GM19240 (cell line): ENCODE measurements around the gene TCP10L.

ENCODE experiments used
- DNase-seq: peaks from one replicate; pipeline ENCODE4 v3.0.0; 2011; ENCODE audit warnings: low spot score; ENCODE audit not compliant: insufficient read length

Gene TCP10L

GRCh38 chr21:32523988-32524719 is 61.2 kb downstream of the TCP10L start:
- DNase-seq: no peak
